IPS-18c (cell line): ENCODE results near the gene KCNIP1.

Experiments used
- H3K4me3 ChIP-seq: 2 replicates; pipeline ENCODE4 v1.7.0; 2013; ENCODE audit warnings: low read depth, mild to moderate bottlenecking, low read length, moderate library complexity; ENCODE audit not compliant: insufficient read depth
- H3K9me3 ChIP-seq: one replicate; pipeline ENCODE4 v1.6.1; 2013; ENCODE audit warnings: mild to moderate bottlenecking, low read length, moderate library complexity; ENCODE audit not compliant: control insufficient read depth, insufficient read depth

KCNIP1 gene

DNA sequence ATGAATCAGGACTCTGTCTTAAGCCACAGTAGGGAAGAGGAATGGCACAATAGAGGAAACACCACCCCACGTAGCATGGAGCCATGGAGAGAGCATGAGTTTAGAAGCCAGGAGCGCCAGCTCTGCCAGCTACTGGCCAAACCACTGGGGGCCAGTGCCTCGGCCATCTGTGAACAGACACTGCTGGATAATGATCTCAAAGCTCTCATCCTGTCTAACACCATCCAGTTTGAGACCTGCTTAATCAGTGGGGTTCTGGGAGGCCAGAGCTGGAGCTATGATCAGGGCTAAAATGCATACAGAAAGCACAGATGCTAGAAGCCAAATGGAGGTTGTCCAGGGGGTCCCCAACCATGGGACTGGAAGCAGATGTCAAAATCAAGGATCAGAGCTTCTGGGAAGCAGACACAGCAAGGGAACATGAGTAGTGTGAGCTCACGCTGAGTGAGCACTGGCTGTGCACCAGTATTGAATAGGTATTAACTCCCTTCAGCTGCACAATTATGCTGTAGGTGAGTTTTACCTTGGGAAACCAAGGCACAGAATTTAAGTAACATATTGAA lies 92.7 kb downstream of the KCNIP1 start:
- H3K9me3 ChIP-seq: no peaks in the 10 kb centered on the region

DNA sequence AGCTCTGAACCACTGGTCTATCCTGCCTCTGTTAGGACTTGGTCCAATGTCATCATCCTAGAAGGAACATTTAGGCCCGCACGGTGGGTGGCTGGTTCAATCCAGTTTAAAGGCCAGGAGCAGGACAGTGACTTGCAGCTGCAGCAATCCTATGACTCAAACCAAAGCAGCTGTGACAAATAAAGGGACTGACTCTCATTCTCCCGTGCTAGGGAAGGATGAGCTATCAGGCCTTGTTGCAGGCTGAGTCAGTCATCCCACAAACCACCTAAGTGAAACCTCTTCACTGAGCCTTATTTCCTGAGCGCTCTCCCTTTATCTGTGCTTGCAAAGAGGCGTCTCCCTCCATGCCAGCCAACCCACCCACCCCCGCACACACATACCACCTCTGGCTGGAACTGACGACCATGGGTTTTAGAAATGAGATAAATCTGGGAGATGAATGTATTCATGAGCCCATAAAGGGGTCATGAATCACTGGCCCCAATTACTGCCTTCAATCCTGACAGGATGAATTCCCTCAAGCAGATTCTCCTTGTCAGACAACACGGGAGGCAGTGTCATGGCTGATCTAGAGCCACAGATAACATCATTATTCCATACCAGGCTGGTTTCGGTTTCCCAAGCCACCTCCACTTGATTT lies 93.4 kb downstream of the KCNIP1 start:
- H3K9me3 ChIP-seq: no peaks in the 10 kb centered on the region
- H3K4me3 ChIP-seq: no peak overlapping the region

More for the DNA sequence above, 92.7 kb downstream of the KCNIP1 start:
- no peak overlapping the region for H3K4me3 ChIP-seq

DNA sequence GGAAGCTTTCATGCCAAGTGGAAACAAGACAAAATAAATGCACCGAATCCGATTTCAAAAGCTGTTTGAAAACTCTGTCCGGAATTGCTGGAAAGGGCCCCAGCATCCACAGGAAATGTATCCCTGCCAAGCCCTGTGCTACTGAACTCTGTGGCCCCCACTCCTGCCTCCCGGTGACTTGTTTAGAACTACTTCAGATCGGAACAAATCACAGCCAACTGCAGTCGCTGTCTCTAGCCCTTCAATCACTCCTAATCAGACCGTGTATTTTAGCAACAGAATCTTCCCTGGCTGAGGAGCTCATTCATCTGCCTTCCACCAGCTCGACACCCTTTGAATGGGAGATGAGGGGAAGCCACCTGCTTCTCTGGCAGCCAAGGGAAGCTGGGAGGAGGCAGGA lies 94.1 kb downstream of the KCNIP1 start:
- no peaks in the 10 kb centered on the region for H3K9me3 ChIP-seq
- no peak overlapping the region for H3K4me3 ChIP-seq

DNA sequence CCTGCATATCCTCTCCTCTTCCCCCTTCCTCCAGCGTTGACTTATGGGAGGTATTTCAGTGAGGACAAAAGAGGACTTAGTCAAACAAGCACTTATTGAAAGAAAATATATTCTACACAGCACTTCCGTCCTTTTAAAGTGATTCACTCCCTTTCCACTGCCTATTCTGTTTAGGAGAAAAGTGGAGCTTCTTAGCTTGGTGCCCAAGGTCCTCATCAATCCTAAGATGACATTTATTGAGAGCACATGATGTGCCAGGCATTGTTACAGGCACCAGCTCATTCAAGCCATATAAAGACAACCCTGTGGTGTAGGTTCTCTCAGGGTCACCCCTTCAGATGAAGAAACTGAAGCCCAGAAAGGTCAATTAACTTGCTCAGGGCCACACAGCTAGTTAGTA lies 95.9 kb downstream of the KCNIP1 start:
- Histone ChIP-seq H3K9me3 (no peaks in the 10 kb centered on the region), H3K4me3 (no peak overlapping the region)

DNA sequence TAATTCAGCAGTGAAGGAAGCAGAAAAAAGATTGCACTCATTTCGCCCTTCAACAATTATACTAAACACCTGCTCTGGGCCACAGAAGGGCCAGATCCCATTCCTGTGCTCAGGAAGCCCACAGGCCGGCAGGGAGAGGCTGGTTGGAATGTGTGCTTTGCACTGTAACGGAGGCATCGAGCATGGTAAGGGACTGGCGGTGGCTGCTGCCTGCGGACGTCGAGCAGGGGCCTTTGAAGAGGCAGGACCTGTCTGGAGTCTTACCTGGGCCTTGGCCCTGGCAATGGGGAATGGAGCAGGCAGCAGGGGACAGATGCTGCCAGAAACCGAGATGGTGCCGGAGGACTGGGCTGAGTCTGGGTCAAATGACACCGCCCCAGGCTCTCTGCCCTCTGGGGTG lies 97.8 kb downstream of the KCNIP1 start:
- Histone ChIP-seq H3K4me3 (no peak overlapping the region), H3K9me3 (no peaks in the 10 kb centered on the region)

DNA sequence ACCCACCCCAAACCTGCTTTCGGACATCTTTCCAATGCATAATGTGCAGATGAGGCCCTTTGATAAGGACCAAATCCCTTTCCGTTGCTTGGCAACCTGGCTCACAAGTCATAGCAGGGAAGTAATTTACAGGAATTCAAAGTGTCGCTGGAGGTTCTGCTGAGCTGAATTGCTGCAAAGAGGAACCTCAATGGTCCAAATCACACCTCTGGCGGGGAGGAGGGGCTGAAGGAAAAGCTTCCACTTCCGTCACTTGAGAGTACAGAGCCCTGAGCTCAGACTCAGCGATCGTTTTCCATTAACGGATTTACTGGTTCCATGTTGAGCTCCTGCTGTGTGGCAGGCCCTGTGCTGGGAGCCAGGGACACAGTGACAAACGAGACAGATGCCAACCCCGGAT lies 99.3 kb downstream of the KCNIP1 start:
- Histone ChIP-seq H3K9me3 (no peaks in the 10 kb centered on the region), H3K4me3 (no peak overlapping the region)

DNA sequence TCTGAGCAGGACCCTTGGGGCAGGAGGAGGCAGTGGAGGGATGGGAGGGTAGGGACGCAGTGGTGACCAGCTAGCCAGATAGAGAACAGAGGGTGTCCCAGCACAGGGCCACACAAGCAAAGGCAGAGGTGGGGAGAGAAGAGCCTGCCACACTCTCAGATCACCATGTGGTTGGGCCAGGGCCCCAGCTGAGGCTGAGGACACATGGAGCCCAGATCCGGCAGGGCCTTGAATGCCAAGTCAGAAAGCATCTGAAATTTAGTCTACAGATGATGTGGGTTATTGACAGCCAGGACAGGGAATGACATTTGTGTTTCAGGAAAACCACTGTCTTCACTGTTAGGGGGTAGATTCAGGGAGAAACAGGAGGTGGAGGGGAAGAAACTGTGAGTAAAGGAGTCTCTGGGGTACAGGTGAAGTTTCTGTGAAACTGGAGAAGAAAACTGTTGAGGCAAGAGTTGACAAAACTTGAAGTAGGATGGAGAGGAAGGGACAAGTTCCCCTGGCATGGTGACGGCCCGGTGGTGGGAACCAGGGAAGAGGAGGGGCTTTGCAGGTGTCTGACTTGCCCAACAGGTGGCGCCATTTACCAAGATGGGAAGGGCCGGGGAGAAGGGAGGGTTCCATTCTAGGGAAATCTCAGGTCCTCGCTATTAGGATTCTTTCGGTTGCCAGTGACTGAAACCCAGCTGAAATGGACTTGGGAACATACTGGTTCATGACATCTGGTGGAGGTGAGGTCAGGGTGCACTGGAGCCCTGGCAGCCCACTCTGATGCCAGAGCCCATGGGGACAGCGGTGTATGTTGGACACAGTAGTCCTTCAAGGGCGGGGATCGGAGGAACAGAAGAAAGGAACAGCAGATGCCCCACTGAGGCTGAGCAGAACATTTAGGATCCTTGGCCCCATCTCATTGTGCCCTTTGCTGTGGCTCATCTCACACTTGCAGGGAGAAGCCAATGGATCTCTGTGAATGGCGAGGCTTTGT lies 100.1 kb downstream of the KCNIP1 start:
- no peaks in the 10 kb centered on the region for H3K9me3 ChIP-seq
- no peak overlapping the region for H3K4me3 ChIP-seq

DNA sequence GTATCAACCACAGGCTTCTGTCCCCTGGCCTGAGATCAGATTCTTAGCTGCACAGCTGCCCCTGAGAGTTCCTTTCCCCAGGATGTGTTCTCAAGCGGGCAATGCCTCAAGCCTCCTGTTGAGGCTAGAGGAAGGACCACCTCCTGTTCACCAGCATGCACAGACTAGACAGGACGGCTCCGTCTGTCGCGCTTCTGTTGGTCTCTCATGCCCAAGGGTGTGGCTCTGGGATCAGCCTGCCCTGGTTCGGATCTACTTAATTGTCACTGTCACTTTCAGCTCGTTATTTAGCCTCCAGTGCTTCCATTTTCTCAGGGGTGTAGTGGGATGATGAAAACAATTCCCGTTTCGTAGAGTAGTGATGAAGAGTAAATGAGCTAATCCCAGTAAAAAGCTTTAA lies 103.1 kb downstream of the KCNIP1 start:
- Histone ChIP-seq H3K9me3 (no peaks in the 10 kb centered on the region), H3K4me3 (no peak overlapping the region)

DNA sequence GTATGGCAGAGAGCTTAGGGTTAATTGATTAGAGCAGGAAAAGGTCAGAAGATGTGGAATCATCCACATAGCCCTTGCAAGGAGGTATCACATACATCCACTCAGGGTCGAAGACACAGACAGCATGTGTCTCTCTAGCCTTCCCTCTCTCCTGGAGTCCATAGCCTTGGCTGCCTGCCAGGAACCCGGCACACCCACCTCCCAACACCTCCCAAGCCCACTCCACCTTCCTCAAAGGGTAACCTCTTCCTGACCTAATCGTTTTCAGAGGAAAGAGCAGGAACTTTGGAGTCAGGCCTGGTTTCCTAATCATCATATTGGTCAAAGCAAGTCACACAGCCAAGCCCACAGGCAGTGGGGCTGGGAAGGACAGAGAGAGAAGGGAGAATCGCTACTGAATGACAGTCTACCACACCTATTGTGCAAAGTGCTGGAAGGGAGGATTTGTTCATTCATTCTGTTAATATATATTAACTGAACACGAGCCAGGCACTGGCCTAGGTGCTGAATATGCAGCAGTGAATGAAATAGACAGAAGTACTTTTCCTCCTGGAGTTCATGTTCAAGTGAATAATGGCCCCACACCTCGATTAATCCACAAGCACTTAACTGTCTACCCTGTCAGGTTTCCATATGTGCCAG lies 107.8 kb downstream of the KCNIP1 start:
- no peaks in the 10 kb centered on the region for H3K9me3 ChIP-seq
- H3K4me3 ChIP-seq: no peak overlapping the region

DNA sequence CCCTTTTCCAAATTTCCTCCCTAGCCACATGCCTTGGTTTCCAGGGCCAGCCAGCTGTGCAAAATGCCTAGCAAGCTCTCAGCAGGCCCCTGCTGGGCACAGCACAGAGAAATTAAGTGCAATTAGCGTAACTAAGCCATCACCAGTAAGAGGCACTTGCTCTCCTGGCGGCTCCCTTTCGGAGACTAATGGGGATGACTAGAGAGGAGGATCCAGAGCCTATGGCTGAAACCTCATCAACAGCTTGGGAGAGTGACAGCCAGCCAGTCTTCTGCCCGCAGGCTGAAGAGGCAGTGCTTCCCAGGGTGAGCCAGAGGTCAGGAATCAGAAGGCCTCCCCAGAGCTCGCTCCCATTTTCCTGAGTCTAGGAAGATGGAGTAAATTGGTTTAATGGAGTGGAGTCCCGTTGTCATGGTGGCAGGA lies 108.4 kb downstream of the KCNIP1 start:
- no peaks in the 10 kb centered on the region for H3K9me3 ChIP-seq

DNA sequence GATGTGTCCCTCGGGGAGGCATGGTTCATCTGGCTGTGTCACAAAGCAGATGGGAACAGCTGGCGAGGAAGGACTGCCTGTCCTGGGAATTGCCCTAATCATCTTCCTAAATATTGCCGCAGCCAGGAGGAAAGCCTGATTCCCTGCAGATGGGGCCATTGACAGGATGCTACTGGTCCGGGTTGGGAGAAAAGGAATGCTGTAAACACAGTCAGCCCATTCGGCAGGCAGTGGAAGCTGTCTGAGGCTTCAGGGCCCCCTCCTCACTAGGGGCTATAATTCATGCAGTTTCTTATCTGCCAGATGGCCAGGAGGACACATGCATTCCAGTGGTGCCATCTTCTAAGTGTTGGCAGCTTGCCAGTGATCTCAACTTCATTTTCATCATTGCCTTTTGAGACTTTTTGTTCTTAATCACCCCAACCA lies 110.3 kb downstream of the KCNIP1 start:
- H3K9me3 ChIP-seq: no peaks in the 10 kb centered on the region
- no peak overlapping the region for H3K4me3 ChIP-seq

More for the DNA sequence above, 108.4 kb downstream of the KCNIP1 start:
- H3K4me3 ChIP-seq: no peak overlapping the region

DNA sequence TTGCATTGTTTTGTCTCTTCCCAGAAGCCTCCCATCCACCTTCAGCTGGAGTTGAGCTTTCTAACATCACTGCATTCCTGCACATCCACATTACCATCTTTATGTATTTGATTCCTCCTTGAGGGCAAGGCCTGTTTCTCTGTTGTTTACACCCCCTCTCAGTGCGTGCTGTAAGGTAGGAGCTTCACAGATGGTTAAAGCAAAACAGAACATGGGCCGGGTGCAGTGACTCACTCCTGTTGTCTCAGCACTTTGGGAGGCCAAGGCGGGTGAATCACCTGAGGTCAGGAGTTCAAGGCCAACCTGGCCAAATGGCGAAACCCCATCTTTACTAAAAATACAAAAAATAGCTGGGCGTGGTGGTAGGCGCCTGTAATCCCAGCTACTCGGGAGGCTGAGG lies 110.9 kb downstream of the KCNIP1 start:
- no peaks in the 10 kb centered on the region for H3K9me3 ChIP-seq
- no peak overlapping the region for H3K4me3 ChIP-seq

DNA sequence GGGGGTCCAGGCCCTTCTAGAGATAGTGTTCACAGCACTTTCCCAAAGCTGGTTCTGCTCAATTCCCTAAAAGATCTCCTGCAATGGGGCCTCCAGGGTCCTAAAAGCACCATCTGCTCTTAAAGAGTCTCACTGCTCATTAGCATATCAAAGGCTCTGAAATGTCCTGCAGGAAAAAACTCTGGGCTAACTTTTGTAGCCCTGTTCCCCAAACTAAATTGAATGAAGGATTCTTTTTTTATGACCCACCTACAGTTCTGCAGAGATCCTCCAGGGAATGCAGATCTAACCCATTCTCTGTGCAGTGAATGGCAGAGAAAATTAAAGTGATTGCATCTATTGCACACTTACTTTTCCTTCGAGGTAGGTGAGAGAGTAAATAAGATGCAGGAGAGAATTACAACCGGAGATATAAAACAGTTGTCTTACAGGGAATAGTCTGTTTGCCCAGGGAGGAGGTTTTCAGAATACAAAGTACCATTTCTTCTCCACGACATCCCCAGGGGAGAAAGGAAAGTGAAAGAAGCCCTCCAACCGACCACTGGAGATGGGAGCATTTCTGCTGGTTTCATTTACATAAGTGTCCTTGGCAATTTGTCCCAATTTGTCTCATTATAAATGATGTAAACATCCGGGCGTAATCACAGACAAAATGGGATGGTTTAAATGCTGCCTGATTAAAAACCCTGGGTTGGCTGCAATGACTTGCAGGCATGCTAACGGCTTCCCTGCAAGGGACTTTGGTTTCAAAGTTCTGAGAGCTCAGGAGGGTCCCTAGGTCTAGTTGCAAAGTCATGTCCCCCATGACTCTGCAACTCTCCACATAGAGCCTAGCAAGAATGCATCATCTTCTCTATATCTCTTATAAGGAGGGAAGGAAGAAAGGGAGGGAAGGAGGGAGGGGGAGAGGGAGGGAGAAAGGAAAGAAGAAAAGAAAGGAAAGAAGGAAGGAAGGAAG lies 114.0 kb downstream of the KCNIP1 start:
- Histone ChIP-seq H3K4me3 (no peak overlapping the region), H3K9me3 (no peaks in the 10 kb centered on the region)

DNA sequence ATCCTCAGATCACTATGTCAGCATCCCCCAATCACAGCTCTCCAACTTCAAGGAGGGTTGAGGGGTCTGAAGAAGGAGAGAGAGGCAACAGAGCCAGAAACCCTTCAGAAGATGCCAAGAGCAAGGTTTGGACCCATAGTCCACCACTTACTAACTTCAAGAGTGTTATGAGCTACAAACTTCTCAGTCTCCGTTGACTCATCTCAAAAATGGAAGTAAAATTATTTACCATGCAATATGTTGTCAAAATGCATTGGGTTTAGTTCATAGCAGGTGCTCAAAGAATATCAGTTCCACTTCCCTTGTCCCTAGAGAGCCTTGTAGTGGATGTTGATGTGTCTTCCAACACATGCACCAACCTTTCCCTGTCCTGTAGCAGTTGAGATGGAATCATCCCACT lies 116.0 kb downstream of the KCNIP1 start:
- Histone ChIP-seq H3K4me3 (no peak overlapping the region), H3K9me3 (no peaks in the 10 kb centered on the region)

DNA sequence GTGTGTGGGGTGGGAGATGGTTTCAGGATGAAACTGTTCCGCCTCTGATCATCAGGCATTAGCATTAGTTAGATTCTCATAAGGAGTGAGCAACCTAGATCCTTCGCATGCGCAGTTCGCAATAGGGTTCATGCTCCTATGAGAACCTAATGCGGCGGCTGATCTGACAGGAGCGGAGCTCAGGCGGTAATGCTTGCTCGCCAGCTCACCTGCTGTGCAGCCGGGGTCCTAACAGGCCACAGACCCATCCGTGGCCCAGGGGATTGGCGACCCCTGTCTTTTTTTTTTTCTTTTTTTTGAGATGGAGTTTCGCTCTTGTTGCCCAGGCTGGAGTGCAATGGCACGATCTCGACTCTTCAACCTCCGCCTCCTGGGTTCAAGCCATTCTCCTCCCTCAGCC lies 119.1 kb downstream of the KCNIP1 start:
- H3K9me3 ChIP-seq: peaks cover 2% of the 10 kb centered on the region
- H3K4me3 ChIP-seq: no peak overlapping the region

DNA sequence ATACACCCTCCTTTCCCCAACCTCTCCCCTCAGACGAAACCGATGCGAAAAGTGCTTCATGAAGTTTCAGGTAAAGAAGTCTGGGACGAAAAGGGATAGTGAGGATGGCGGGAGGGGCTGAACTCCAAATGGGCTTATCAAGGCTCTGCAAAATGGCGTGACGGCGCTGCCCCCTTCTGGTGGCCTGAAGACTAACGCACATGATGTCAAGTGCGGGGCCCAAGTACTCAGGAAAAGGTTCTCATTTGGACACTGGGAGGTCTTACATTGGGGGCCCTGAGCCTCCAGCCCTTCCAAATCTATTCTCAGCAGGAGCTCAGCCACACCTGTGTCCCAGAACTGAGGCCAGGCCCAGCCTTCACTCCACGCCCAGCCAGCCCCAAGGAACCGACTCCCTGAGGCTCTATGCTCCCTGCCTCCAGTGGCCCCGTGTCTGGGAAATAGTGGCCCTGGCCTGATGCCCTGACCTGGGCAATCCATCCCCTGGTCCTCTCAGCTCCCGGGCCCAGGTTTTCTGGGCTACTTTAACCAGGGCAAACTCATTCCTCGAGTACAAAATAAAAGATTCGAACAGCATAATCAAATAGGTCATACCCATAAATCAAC lies 119.9 kb downstream of the KCNIP1 start:
- peaks cover 2% of the 10 kb centered on the region for H3K9me3 ChIP-seq

More for the DNA sequence above, 119.9 kb downstream of the KCNIP1 start:
- no peak overlapping the region for H3K4me3 ChIP-seq
